AG09319 (cell line): ENCODE results near the gene ANXA8.
"Not testable (repeated sequence)": the region's sequence is repeated elsewhere in the genome, so short reads cannot be mapped to it uniquely, and the experiment has no call there.

Source experiments
- DNase-seq: peaks from one replicate; pipeline ENCODE4 v3.0.0-alpha.2; 2010; ENCODE audit warnings: low read depth; ENCODE audit errors: extremely low read depth
- TF ChIP-seq, protein P1 (sequence below): IDR thresholded peaks from 2 replicates; pipeline ENCODE4 v1.5.1; 2011; ENCODE audit warnings: low read depth, mild to moderate bottlenecking, inconsistent platforms, low read length, moderate library complexity

ANXA8 gene

GRCh38 chr10:47465216-47465917 lies 18.5 kb downstream of the ANXA8 start:
- not testable (repeated sequence) for DNase-seq

DNA sequence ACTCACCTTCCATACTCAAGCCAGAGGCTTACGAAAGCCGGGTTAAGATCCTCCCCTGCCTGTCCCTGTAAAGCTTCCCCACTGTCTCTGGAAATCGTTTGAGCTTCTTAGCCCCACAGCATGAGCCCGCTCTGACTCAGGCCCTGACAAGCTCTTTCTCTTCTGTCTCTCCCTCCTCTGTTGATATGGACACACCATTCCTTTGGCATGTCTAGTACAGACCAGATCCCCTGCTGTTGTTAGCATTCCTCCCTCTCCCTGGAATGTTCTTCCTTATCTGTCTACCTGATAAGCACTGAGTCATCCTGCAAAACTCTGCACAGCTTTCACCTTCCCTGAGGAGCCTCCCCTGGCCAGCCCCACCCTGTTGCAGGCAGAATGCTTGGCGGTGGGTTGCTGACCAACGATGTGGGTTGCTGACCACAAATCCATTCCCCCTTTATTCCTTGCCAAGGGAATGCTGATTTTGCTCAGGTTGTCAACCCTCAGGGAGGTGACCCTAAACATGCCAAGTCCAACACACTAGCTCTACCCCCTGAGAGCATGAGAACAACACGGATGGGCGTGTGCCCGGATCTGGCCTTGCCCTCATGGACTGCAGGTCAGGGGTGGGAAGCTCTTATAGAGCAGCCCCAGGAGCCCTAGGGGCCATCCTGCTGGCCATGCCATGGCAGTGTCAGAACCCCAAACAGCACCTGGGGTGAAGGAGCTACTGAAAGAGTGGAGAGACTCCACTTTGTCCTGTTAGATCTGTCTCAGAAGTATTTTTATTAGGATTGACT lies 21.1 kb downstream of the ANXA8 start:
- DNase-seq: not testable (repeated sequence)

DNA sequence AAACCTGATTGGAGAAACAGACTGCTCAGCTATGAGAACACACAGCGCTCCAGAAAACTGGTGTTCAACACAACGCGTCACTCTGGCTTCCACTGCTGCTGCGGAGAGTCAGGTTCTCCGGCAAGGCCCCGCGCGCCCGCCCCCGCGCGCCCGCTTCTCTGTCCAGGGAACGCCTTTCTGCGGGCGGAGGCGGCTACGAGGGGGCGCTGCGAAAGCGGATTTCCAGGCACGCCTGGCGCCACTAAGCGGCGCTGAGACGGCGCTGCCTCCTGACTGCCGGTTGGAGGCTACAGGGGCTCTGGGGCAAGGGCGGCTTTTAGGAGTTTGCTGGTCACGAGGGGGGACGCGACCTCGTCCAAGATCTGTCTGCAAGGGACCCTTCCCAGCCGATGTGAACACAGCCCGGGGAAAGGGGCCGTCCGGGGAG lies 22.6 kb downstream of the ANXA8 start:
- peak; percentile 8 for DNase-seq

GRCh38 chr10:47458466-47459154 lies 25.3 kb downstream of the ANXA8 start:
- peak; percentile 16 for DNase-seq
- TF ChIP-seq, protein P1, sequence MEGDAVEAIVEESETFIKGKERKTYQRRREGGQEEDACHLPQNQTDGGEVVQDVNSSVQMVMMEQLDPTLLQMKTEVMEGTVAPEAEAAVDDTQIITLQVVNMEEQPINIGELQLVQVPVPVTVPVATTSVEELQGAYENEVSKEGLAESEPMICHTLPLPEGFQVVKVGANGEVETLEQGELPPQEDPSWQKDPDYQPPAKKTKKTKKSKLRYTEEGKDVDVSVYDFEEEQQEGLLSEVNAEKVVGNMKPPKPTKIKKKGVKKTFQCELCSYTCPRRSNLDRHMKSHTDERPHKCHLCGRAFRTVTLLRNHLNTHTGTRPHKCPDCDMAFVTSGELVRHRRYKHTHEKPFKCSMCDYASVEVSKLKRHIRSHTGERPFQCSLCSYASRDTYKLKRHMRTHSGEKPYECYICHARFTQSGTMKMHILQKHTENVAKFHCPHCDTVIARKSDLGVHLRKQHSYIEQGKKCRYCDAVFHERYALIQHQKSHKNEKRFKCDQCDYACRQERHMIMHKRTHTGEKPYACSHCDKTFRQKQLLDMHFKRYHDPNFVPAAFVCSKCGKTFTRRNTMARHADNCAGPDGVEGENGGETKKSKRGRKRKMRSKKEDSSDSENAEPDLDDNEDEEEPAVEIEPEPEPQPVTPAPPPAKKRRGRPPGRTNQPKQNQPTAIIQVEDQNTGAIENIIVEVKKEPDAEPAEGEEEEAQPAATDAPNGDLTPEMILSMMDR: no peak

More for the DNA sequence above, 22.6 kb downstream of the ANXA8 start:
- TF ChIP-seq, protein P1: peak; percentile 19

GRCh38 chr10:47457826-47458225 lies 26.1 kb downstream of the ANXA8 start:
- DNase-seq: no peak
- TF ChIP-seq, protein P1: no peak

- TF ChIP-seq, protein P1: no peak
- no peak for DNase-seq
Observed at GRCh38 chr10:47457528-47457820, 26.4 kb downstream of the ANXA8 start.

- no peak for DNase-seq
- TF ChIP-seq, protein P1: no peak
Observed at GRCh38 chr10:47456794-47457527, 27.0 kb downstream of the ANXA8 start.
